DND-41 (cell line): ENCODE data around the gene SLC25A28.

Experiments
- ATAC-seq: fragments of 200-7000 bp; cut with Tn5 transposase; 3 replicates; pipeline ENCODE4 v1.9.1; 2021; ENCODE audit warnings: low read depth; ENCODE audit not compliant: insufficient read depth
- DNase-seq: peaks from one replicate; pipeline ENCODE4 v3.0.0-alpha.2; 2020
- H2AFZ ChIP-seq: 2 replicates; pipeline ENCODE4 v1.6.0; 2012; ENCODE audit warnings: low read depth, low read length
- H3K27ac ChIP-seq: 2 replicates; pipeline ENCODE4 v1.5.1; 2012; ENCODE audit warnings: low read length, inconsistent platforms
- H3K27me3 ChIP-seq: fragments of 200-600 bp; sonication (generic); 2 replicates; pipeline ENCODE4 v1.6.0; 2012; ENCODE audit warnings: low read length, mild to moderate bottlenecking, inconsistent platforms; ENCODE audit not compliant: insufficient read depth, poor library complexity
- H3K36me3 ChIP-seq: 2 replicates; pipeline ENCODE4 v1.5.1; 2012; ENCODE audit warnings: low read length, inconsistent platforms; ENCODE audit not compliant: insufficient read depth
- H3K4me1 ChIP-seq: 2 replicates; pipeline ENCODE4 v1.5.1; 2012; ENCODE audit warnings: mild to moderate bottlenecking, low read length; ENCODE audit not compliant: insufficient read depth
- H3K4me2 ChIP-seq: 2 replicates; pipeline ENCODE4 v1.6.0; 2012; ENCODE audit warnings: mild to moderate bottlenecking, moderate library complexity, low read length, inconsistent platforms; ENCODE audit not compliant: insufficient read depth
- H3K4me3 ChIP-seq, 2 experiments: fragments of 200-600 bp in 1 of 2; shearing (Covaris generic) in 1 of 2; 2 replicates each; pipeline ENCODE4 v1.5.1; 2012 to 2016; ENCODE audit warnings: inconsistent platforms in 2 of 2, low read length in 2 of 2, mild to moderate bottlenecking in 2 of 2, low read depth in 1 of 2, moderate library complexity in 1 of 2
- H3K79me2 ChIP-seq: 2 replicates; pipeline ENCODE4 v1.6.0; 2012; ENCODE audit warnings: low read length, inconsistent platforms; ENCODE audit not compliant: insufficient read depth
- H3K9ac ChIP-seq: 2 replicates; pipeline ENCODE4 v1.6.0; 2012; ENCODE audit warnings: low read depth, mild to moderate bottlenecking, inconsistent platforms, low read length, moderate library complexity
- H3K9me3 ChIP-seq: 2 replicates; pipeline ENCODE4 v1.5.1; 2012; ENCODE audit warnings: low read length, moderate library complexity, mild to moderate bottlenecking, inconsistent platforms; ENCODE audit not compliant: insufficient read depth, severe bottlenecking
- H4K20me1 ChIP-seq: 2 replicates; pipeline ENCODE4 v1.6.0; 2012; ENCODE audit warnings: low read length; ENCODE audit not compliant: insufficient read depth
- CTCF ChIP-seq: IDR thresholded peaks from 2 replicates; pipeline ENCODE4 v1.5.1; 2012; ENCODE audit warnings: borderline replicate concordance, low read length, moderate library complexity, mild to moderate bottlenecking; ENCODE audit not compliant: poor library complexity, severe bottlenecking; ENCODE audit errors: extremely low read depth
- EZH2 ChIP-seq: IDR thresholded peaks from 3 replicates; pipeline ENCODE4 v1.6.1; 2012; ENCODE audit warnings: borderline replicate concordance, low read depth, mild to moderate bottlenecking, moderate library complexity, low read length, inconsistent platforms; ENCODE audit not compliant: severe bottlenecking

Gene SLC25A28

GRCh38 chr10:99623919-99624318 lies 3.7 kb upstream of the SLC25A28 start:
- Histone ChIP-seq H3K4me2 (no peak overlapping the region), H3K4me3 (no peak overlapping the region), H3K27ac (no peak overlapping the region), H3K9ac (no peak overlapping the region), H3K27me3 (peaks cover 4% of the 10 kb centered on the region), H3K9me3 (no peaks in the 10 kb centered on the region), H2AFZ (no peak overlapping the region), H3K36me3 (peaks cover 4% of the 10 kb centered on the region; the same call in 1 of the 2 replicates), H3K4me1 (peaks cover 19% of the 10 kb centered on the region), H4K20me1 (peaks cover 7% of the 10 kb centered on the region; the same call in 1 of the 2 replicates), H3K79me2 (peaks cover 19% of the 10 kb centered on the region)
- no peak for TF ChIP-seq EZH2
- TF ChIP-seq CTCF = no peak
- ATAC-seq (no peak), DNase-seq (no peak)

GRCh38 chr10:99621454-99622251 lies 1.4 kb upstream of the SLC25A28 start:
- peak overlapping the region; percentile 47 to 85; a peak in 3 of 4 replicates for H3K4me3 ChIP-seq
- no peaks in the 10 kb centered on the region for H3K9me3 ChIP-seq
- peaks cover 24% of the 10 kb centered on the region for H3K36me3 ChIP-seq
- H3K4me1 ChIP-seq = peaks cover 42% of the 10 kb centered on the region
- peak overlapping the region; percentile 99 for H3K9ac ChIP-seq
- peak overlapping the region; percentile 93 for H3K27ac ChIP-seq
- H3K27me3 ChIP-seq = peaks cover 4% of the 10 kb centered on the region
- H3K79me2 ChIP-seq = peaks cover 42% of the 10 kb centered on the region
- H2AFZ ChIP-seq = peak overlapping the region; percentile 93
- no peak for DNase-seq
- H3K4me2 ChIP-seq = peak overlapping the region; percentile 92
- TF ChIP-seq EZH2 (no peak), CTCF (no peak)
- H4K20me1 ChIP-seq = peaks cover 18% of the 10 kb centered on the region; the same call in 1 of the 2 replicates
- no peak for ATAC-seq

- peak overlapping the region; percentile 92 for H3K4me2 ChIP-seq
- H3K79me2 ChIP-seq = peaks cover 49% of the 10 kb centered on the region
- H2AFZ ChIP-seq = peak overlapping the region; percentile 93
- peak overlapping the region; percentile 99 for H3K9ac ChIP-seq
- H3K4me3 ChIP-seq = peak overlapping the region; percentile 47 to 85; a peak in 3 of 4 replicates
- H3K27me3 ChIP-seq = peaks cover 1% of the 10 kb centered on the region
- H3K36me3 ChIP-seq = peaks cover 31% of the 10 kb centered on the region
- no peaks in the 10 kb centered on the region for H3K9me3 ChIP-seq
- TF ChIP-seq EZH2 (no peak), CTCF (no peak)
- ATAC-seq (peak; percentile 94), DNase-seq (peak; percentile 76)
- H4K20me1 ChIP-seq = peaks cover 18% of the 10 kb centered on the region; the same call in 1 of the 2 replicates
- H3K4me1 ChIP-seq = peaks cover 48% of the 10 kb centered on the region
- H3K27ac ChIP-seq = peak overlapping the region; percentile 93
Measured at GRCh38 chr10:99620711-99621453, 643 bp upstream of the SLC25A28 start.
